ENCODE measurements around the gene ZNF148. TPM values are rescaled to one million over a fixed set of nuclear protein-coding genes. Genes with fewer than 3 reads are reported as not detected.

ZNF148 gene
- total RNA-seq, 2 experiments from 2014 or later, result 36.9 to 41.9 TPM

DNA sequence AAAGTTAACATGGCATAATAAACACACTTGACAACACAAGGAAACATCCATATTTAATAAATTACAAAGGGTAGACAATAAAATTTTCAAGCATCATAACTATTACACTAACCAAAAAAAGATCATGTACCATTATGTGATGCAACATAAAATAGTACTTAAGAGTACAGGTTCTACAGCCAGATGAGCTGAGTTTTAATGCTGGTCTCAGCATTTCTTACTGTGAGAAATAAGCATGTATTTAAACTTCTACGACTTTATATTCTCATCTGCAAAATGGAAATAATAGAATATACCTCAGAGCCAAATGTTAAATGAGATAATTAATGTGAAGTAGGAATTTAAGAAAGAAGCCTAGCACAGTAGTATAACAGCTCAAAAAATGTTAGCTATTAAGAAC lies 128.9 kb downstream of the ZNF148 start:
- POLR2A ChIA-PET, result no interaction called here
- Mint-ChIP-seq H3K27ac (no peak overlapping the region), H3K4me3 (no peak overlapping the region), H3K4me1 (no peaks in the 10 kb centered on the region), H3K36me3 (ENCODE audit: low read depth) (peaks cover 27% of the 10 kb centered on the region), H3K9me3 (no peaks in the 10 kb centered on the region), H3K27me3 (no peaks in the 10 kb centered on the region)
- no peak for DNase-seq
- CTCF ChIA-PET, result no interaction called here

DNA sequence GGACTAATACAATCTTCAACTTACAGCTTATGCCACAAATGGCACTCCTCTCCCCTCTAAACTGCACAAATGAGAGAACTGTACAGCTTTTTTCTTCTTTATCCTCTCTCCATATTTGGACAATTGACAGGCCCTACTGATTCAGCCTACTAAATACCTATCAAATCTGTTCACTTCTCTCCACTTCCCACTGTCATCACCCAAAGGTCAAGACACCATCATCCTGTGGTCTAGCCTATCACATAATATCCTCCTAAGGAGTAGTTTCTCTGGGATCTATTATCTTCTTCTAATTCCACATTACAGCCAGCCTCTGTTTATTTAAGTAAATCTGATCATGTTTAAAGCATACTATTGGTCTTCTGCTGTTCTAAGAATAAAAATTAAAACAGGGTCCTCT lies 129.6 kb downstream of the ZNF148 start:
- H3K9me3 Mint-ChIP-seq, result no peaks in the 10 kb centered on the region
- POLR2A ChIA-PET, result no interaction called here
- DNase-seq, result no peak
- no peaks in the 10 kb centered on the region for H3K27me3 Mint-ChIP-seq
- CTCF ChIA-PET, result no interaction called here
- peaks cover 30% of the 10 kb centered on the region for H3K36me3 Mint-ChIP-seq (ENCODE audit: low read depth)
- H3K27ac Mint-ChIP-seq, result no peak overlapping the region
- H3K4me3 Mint-ChIP-seq, result no peak overlapping the region
- peaks cover 2% of the 10 kb centered on the region for H3K4me1 Mint-ChIP-seq

GRCh38 chr3:125240496-125240895 lies 134.6 kb downstream of the ZNF148 start:
- H3K36me3 Mint-ChIP-seq (ENCODE audit: low read depth), result peaks cover 50% of the 10 kb centered on the region
- DNase-seq, result no peak
- ChIA-PET CTCF (no interaction called here), POLR2A (no interaction called here)
- H3K9me3 Mint-ChIP-seq, result no peaks in the 10 kb centered on the region
- peaks cover 2% of the 10 kb centered on the region for H3K4me1 Mint-ChIP-seq
- no peaks in the 10 kb centered on the region for H3K27me3 Mint-ChIP-seq
- H3K4me3 Mint-ChIP-seq, result no peak overlapping the region
- no peak overlapping the region for H3K27ac Mint-ChIP-seq

GRCh38 chr3:125239266-125239665 lies 135.9 kb downstream of the ZNF148 start:
- Mint-ChIP-seq H3K9me3 (peaks cover 2% of the 10 kb centered on the region), H3K36me3 (ENCODE audit: low read depth) (peaks cover 48% of the 10 kb centered on the region), H3K4me3 (no peak overlapping the region), H3K4me1 (peaks cover 2% of the 10 kb centered on the region), H3K27me3 (no peaks in the 10 kb centered on the region), H3K27ac (no peak overlapping the region)
- POLR2A ChIA-PET, result no interaction called here
- DNase-seq, result no peak
- CTCF ChIA-PET, result no interaction called here

DNA sequence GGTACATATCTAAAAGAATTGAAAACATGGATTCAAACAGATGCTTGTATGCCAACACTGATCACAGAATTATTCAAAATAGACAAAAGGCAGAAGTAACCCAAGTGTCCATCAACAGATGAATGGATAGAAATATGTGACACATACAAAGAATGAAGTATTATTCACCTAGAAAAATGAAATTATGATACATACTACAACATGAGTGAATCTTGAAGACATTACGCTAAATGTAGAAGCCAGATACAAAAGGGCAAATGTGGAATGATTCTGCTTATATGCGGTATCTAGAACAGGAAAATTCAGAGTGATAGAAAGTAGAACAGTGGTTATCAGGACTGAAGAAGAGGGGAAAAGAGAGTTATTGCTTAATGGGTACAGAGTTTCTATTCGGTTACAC lies 136.4 kb downstream of the ZNF148 start:
- H3K9me3 Mint-ChIP-seq, result peaks cover 2% of the 10 kb centered on the region
- DNase-seq, result no peak
- no peaks in the 10 kb centered on the region for H3K27me3 Mint-ChIP-seq
- peaks cover 47% of the 10 kb centered on the region for H3K36me3 Mint-ChIP-seq (ENCODE audit: low read depth)
- POLR2A ChIA-PET, result no interaction called here
- no peak overlapping the region for H3K4me3 Mint-ChIP-seq
- peaks cover 2% of the 10 kb centered on the region for H3K4me1 Mint-ChIP-seq
- H3K27ac Mint-ChIP-seq, result no peak overlapping the region
- CTCF ChIA-PET, result no interaction called here

- Mint-ChIP-seq H3K36me3 (ENCODE audit: low read depth) (peaks cover 61% of the 10 kb centered on the region), H3K27ac (no peak overlapping the region), H3K27me3 (no peaks in the 10 kb centered on the region), H3K4me1 (peaks cover 15% of the 10 kb centered on the region), H3K9me3 (peaks cover 2% of the 10 kb centered on the region), H3K4me3 (no peak overlapping the region)
- no peak for DNase-seq
- ChIA-PET POLR2A (interaction anchor here (0.6 kb wide), 1 partner anchor 139 kb away, joined by 3 read pairs; no protein-coding TSS in a partner anchor), CTCF (no interaction called here)
These were observed 138.7 kb downstream of the ZNF148 start for GRCh38 chr3:125236331-125236903.

GRCh38 chr3:125234831-125235230 lies 140.3 kb downstream of the ZNF148 start:
- CTCF ChIA-PET, result no interaction called here
- peaks cover 2% of the 10 kb centered on the region for H3K9me3 Mint-ChIP-seq
- DNase-seq, result no peak
- POLR2A ChIA-PET, result no interaction called here
- no peaks in the 10 kb centered on the region for H3K27me3 Mint-ChIP-seq
- no peak overlapping the region for H3K27ac Mint-ChIP-seq
- H3K4me1 Mint-ChIP-seq, result peaks cover 13% of the 10 kb centered on the region
- H3K36me3 Mint-ChIP-seq (ENCODE audit: low read depth), result peaks cover 67% of the 10 kb centered on the region
- no peak overlapping the region for H3K4me3 Mint-ChIP-seq

- Mint-ChIP-seq H3K27me3 (no peaks in the 10 kb centered on the region), H3K27ac (no peak overlapping the region), H3K36me3 (ENCODE audit: low read depth) (peaks cover 54% of the 10 kb centered on the region), H3K4me1 (peaks cover 13% of the 10 kb centered on the region), H3K4me3 (no peak overlapping the region), H3K9me3 (peaks cover 2% of the 10 kb centered on the region)
- DNase-seq, result no peak
- ChIA-PET POLR2A (no interaction called here), CTCF (no interaction called here)
These were observed 142.7 kb downstream of the ZNF148 start for GRCh38 chr3:125232401-125232800.

DNA sequence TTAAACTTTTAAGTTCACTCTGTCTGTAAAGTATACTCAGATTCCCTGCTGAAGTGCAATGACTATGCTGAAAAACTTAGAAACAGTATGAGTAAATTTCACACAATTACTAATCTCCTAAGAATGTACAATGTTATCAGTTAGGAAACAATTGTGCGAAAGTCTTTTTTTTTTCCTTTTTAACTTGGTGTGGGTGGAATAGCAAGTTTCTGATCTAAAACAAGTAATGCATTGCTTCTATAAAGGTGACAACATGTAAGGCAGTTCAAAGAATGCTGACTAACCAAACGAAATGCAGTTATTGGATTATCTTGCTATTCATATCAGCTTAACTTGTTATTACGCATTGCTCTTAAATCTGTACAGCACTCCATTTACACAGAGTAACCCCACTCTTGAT lies 143.2 kb downstream of the ZNF148 start:
- H3K27me3 Mint-ChIP-seq, result no peaks in the 10 kb centered on the region
- POLR2A ChIA-PET, result no interaction called here
- H3K9me3 Mint-ChIP-seq, result peaks cover 2% of the 10 kb centered on the region
- peaks cover 52% of the 10 kb centered on the region for H3K36me3 Mint-ChIP-seq (ENCODE audit: low read depth)
- no peak for DNase-seq
- H3K4me3 Mint-ChIP-seq, result no peak overlapping the region
- no peak overlapping the region for H3K27ac Mint-ChIP-seq
- CTCF ChIA-PET, result no interaction called here
- H3K4me1 Mint-ChIP-seq, result peaks cover 13% of the 10 kb centered on the region

- POLR2A ChIA-PET, result no interaction called here
These were observed 145.4 kb downstream of the ZNF148 start for GRCh38 chr3:125229707-125230106.

GRCh38 chr3:125229168-125229567 lies 146.0 kb downstream of the ZNF148 start:
- Mint-ChIP-seq H3K36me3 (ENCODE audit: low read depth) (peaks cover 33% of the 10 kb centered on the region), H3K27ac (no peak overlapping the region), H3K9me3 (no peaks in the 10 kb centered on the region), H3K27me3 (no peaks in the 10 kb centered on the region), H3K4me1 (peaks cover 13% of the 10 kb centered on the region), H3K4me3 (no peak overlapping the region)
- POLR2A ChIA-PET, result no interaction called here
- no peak for DNase-seq
- CTCF ChIA-PET, result no interaction called here

More at GRCh38 chr3:125229707-125230106, 145.4 kb downstream of the ZNF148 start:
- peaks cover 13% of the 10 kb centered on the region for H3K4me1 Mint-ChIP-seq
- DNase-seq, result no peak
- CTCF ChIA-PET, result no interaction called here
- H3K4me3 Mint-ChIP-seq, result no peak overlapping the region
- H3K36me3 Mint-ChIP-seq (ENCODE audit: low read depth), result peaks cover 33% of the 10 kb centered on the region
- H3K27me3 Mint-ChIP-seq, result no peaks in the 10 kb centered on the region
- no peaks in the 10 kb centered on the region for H3K9me3 Mint-ChIP-seq
- H3K27ac Mint-ChIP-seq, result no peak overlapping the region

GRCh38 chr3:125221831-125222230 lies 153.3 kb downstream of the ZNF148 start:
- H3K36me3 Mint-ChIP-seq (ENCODE audit: low read depth), result no peaks in the 10 kb centered on the region
- no peak overlapping the region for H3K27ac Mint-ChIP-seq
- DNase-seq, result no peak
- H3K27me3 Mint-ChIP-seq, result no peaks in the 10 kb centered on the region
- no peaks in the 10 kb centered on the region for H3K9me3 Mint-ChIP-seq
- POLR2A ChIA-PET, result no interaction called here
- peaks cover 14% of the 10 kb centered on the region for H3K4me1 Mint-ChIP-seq
- H3K4me3 Mint-ChIP-seq, result no peak overlapping the region
- CTCF ChIA-PET, result no interaction called here

GRCh38 chr3:125220727-125221429 lies 154.2 kb downstream of the ZNF148 start:
- H3K36me3 Mint-ChIP-seq (ENCODE audit: low read depth), result no peaks in the 10 kb centered on the region
- H3K27ac Mint-ChIP-seq, result no peak overlapping the region
- peaks cover 14% of the 10 kb centered on the region for H3K4me1 Mint-ChIP-seq
- no peaks in the 10 kb centered on the region for H3K27me3 Mint-ChIP-seq
- no peak overlapping the region for H3K4me3 Mint-ChIP-seq
- DNase-seq, result no peak
- no peaks in the 10 kb centered on the region for H3K9me3 Mint-ChIP-seq
- ChIA-PET CTCF (interaction anchor here (0.6 kb wide), 1 partner anchor 581 kb away, joined by 4 read pairs; no protein-coding TSS in a partner anchor), POLR2A (no interaction called here)

- H3K4me1 Mint-ChIP-seq, result peaks cover 15% of the 10 kb centered on the region
- POLR2A ChIA-PET, result no interaction called here
- H3K36me3 Mint-ChIP-seq (ENCODE audit: low read depth), result no peaks in the 10 kb centered on the region
- CTCF ChIA-PET, result no interaction called here
- H3K27ac Mint-ChIP-seq, result no peak overlapping the region
- H3K9me3 Mint-ChIP-seq, result no peaks in the 10 kb centered on the region
- H3K4me3 Mint-ChIP-seq, result no peak overlapping the region
- DNase-seq, result no peak
- H3K27me3 Mint-ChIP-seq, result no peaks in the 10 kb centered on the region
These were observed 154.9 kb downstream of the ZNF148 start for GRCh38 chr3:125220183-125220582.
